NCI-H345 treated with DMSO at 0.1 percent for 48 hours (cell line): Measurements from ENCODE around the gene EYS.

Source experiments
- DNase-seq: peaks from one replicate; lab custom pipeline; 2025; ENCODE audit not compliant: unreplicated experiment; lab: John Stamatoyannopoulos, UW

Gene EYS

DNA sequence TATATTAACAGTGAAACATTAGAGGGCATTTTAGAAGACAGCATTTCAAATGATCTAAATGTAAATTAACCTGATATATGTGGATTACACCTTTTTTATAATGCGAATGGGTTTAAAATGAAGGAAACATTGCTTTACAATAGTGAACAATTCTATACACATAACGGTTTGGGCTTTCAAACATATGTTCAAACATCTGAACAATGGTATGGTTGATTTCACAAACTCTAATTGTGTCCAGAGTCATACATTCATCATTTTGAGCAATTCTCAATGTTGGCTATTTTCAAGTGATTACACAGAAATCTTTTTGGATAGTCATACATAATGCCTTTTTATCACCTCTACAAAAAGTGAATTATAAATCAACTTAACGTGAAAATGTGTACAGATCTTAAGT, 1493.3 kb downstream of the EYS start:
- no peak for DNase-seq

DNA sequence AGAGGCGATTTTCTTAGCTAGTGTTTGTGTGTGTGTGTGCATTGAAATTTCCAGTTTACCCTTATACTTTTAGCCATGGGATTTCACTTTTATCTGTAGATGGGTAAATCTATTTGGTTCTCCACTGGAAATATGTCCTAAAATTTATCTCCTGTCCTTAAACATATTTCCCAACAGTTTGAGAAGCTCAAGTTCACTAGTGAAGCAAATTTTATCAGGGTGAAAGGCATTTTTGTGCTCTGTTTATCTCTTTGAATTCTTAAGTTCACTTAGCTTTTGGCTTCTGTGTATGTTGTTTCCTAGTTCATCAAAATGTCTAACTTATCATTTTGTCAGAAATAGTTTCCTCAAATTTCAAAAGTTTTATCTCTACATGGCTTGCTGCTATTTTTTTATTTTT, 1509.8 kb downstream of the EYS start:
- DNase-seq, result no peak

DNA sequence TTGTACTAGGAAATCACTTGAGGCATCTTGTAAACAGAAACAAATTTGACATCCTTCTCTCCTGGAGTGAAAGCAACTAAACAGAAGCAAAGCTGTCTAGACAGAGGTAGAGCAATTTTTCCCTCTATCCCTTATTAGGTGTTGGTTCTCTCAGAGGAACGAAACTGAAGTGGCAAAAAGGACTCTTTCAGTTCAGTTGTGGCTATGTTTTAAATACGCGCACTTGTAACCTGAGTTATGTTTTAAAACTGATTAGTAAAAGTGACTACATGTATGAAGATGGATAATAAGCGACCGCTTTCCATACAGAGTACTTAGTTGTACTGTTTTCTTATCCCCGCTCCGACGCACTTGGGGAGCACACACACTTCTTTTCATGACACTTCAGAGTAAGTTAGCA, 1520.4 kb downstream of the EYS start:
- DNase-seq, result no peak

GRCh38 chr6:64185621-64186020, 1521.4 kb downstream of the EYS start:
- no peak for DNase-seq

DNA sequence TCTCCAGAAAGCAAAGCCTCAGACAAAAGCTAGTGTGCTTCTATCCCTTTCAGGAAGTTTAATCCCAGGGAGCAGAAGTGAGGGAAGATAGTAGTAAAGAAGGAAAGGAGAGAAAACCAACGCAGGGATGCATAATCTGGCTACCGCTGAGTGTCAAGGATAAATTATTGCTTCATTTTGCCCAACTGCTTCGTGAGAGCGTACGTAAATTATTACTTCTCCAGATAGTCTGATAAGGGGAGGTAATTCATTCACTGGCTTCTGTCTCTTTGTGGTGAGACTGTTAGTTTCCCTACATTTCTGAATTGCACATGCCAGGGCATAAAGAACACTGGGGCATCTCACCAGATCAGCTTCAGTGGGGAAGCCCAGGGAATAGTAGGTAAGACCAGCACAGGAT, 1531.7 kb downstream of the EYS start:
- no peak for DNase-seq

GRCh38 chr6:64170316-64170715, 1536.7 kb downstream of the EYS start:
- no peak for DNase-seq

GRCh38 chr6:64160486-64160885, 1546.5 kb downstream of the EYS start:
- DNase-seq, result no peak

DNA sequence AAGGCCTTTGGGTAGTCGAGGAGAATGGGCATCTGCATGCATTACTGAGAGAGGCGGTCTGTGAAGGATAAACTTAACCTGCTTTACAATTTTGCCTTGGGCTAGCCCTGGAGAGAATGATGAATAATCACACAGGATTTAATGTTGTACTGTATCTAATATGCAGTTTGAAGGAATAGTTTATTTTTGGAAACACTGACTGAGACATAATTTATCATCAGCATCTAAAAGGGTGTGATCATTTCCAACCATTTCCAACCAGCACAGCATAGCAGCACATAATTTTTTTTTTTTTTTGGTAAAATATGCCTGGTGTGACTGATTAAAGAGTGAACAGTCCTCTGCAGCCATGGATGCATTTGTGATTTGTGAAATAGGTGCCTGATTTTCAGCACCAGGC, 1552.0 kb downstream of the EYS start:
- DNase-seq, result no peak

- no peak for DNase-seq
These were observed 1560.2 kb downstream of the EYS start for GRCh38 chr6:64146876-64147275.

- no peak for DNase-seq
These were observed 1560.9 kb downstream of the EYS start for GRCh38 chr6:64146094-64146493.

- no peak for DNase-seq
These were observed 1561.4 kb downstream of the EYS start for GRCh38 chr6:64145658-64146057.

GRCh38 chr6:64143101-64143500, 1563.9 kb downstream of the EYS start:
- no peak for DNase-seq

- DNase-seq, result no peak
These were observed 1565.3 kb downstream of the EYS start for GRCh38 chr6:64141680-64142079.

- DNase-seq, result no peak
These were observed 1578.6 kb downstream of the EYS start for GRCh38 chr6:64128301-64129024.

GRCh38 chr6:64123761-64124633, 1583.0 kb downstream of the EYS start:
- DNase-seq, result no peak

DNA sequence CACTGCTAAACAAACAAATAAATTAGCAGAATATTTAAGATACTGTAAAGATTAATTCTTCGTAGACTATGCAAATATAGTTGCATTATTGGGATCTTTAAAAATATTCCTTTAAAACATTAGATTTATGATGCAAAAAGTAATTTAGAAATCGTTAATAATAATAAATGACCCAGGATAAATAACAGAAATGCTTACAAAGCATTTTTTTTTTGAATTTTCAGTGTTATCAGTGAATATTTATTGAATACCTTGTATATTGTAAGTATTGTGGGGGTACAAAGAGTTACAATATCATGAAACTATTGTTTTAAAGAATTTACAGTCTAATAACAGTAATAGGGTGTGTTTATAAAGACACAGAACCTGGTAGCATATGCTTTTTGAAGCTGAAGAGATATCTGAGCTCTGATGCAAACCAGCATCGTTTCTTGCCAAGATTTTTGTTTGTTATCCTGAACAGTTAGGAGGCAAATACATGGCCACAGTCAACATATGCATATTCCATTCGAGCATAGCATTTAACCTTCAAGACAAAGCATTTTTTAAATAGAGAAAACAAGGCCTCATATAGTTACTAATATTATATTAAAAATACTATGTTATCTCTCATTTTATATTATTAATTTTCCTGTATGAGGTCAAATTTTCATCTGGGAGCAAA, 1584.2 kb downstream of the EYS start:
- DNase-seq, result no peak

DNA sequence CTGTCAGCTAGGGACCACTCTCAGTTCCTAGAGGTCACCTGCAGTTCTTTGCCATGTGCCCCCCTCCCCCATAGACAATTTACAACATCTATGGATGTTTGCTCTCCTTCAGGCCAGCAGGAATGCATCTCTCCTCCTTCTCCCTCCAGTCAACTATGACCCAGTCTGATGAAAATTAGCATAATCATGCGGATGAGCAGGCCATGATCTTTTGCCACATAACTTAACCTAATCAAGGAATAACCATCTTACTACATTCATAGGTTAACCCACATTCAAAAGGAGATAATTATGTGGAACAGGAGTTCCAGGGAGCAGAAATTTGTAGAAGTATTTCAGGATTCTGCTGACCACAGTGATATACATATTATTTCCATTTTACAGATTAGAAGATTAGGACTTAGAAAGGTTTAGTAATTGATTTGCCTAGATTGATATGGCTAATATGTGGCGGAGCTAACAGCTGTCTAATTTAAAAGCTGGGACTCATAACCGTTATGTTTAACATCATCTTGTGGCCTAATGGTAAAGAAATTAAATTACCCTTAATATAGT, 1585.9 kb downstream of the EYS start:
- DNase-seq, result no peak

DNA sequence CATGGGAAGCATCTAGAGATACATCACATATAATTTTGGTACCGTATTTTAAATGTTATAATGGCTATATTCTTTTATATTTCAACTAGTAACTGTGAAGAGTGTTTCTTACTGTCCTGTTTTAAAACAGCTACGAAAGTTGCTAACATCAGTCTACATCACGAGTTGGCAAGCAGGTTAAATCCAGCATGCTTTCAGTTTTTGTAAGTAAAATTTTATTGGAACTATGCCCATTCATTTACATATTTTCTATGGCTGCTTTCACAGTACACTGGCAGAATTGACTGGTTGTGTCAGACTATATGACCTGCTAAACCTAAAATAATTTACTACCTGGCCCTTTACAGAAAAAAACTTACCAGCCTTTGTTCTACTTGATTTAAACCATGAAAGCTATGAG, 1593.3 kb downstream of the EYS start:
- no peak for DNase-seq

- DNase-seq, result no peak
These were observed 1603.0 kb downstream of the EYS start for GRCh38 chr6:64104051-64104450.

DNA sequence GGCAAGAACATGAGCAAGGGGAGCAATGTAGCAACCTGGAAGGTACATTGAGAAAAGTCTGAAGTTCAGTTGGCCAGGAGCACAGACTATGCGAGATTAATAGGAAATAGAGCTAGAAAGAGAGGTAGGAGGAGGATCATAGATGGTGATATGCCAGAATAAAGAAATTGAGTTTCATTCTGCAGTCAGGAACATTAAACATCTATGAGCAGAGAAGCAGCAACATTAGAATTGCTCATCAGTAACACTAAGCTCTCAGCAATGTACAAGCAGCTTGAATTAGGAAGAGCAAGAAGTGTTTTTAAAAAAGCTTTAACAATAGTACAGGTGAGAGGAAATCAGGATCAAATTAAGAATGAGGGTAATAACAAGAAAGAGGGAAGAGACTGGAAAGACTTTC, 1603.5 kb downstream of the EYS start:
- no peak for DNase-seq

GRCh38 chr6:64100702-64101303, 1606.2 kb downstream of the EYS start:
- DNase-seq, result no peak
